DOHH2 (cell line): ENCODE results near the gene EIF2B4.

Source experiments
- EZH2phosphoT487 ChIP-seq: fragments of 200-600 bp; sonication (generic); IDR thresholded peaks from 2 replicates; pipeline ENCODE4 v1.6.1; 2017; ENCODE audit warnings: borderline replicate concordance, mild to moderate bottlenecking, antibody characterized with exemption, low read length, moderate library complexity, mixed read lengths
- TF ChIP-seq, protein P1 (sequence below): fragments of 200-600 bp; sonication (generic); IDR thresholded peaks from one replicate; pipeline ENCODE4 v1.5.1; 2014; ENCODE audit warnings: antibody characterized with exemption, mild to moderate bottlenecking, low read depth, low read length; ENCODE audit not compliant: poor library complexity, severe bottlenecking

DNA sequence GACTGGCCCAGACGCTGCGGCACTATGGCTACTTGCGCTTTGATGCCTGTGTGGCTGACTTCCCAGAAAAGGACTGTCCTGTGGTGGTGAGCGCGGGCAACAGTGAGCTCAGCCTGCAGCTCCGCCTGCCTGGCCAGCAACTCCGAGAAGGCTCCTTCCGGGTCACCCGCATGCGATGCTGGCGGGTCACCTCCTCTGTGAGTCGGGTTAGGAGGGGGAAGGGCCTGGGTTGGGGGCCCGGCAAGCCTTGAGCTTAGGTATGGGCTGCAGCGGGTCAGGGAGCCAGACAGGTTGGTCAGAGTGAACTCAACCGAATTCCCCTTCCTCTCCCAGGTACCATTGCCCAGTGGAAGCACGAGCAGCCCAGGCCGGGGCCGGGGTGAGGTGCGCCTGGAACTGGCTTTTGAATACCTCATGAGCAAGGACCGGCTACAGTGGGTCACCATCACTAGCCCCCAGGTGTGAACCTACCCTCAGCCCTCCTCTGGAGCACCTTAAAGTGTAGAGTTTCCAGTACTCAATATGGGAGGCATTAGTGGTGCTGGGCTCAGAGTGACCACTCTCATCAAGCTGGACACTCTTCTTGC is 5.5 kb upstream of the EIF2B4 start:
- TF ChIP-seq, protein P1, sequence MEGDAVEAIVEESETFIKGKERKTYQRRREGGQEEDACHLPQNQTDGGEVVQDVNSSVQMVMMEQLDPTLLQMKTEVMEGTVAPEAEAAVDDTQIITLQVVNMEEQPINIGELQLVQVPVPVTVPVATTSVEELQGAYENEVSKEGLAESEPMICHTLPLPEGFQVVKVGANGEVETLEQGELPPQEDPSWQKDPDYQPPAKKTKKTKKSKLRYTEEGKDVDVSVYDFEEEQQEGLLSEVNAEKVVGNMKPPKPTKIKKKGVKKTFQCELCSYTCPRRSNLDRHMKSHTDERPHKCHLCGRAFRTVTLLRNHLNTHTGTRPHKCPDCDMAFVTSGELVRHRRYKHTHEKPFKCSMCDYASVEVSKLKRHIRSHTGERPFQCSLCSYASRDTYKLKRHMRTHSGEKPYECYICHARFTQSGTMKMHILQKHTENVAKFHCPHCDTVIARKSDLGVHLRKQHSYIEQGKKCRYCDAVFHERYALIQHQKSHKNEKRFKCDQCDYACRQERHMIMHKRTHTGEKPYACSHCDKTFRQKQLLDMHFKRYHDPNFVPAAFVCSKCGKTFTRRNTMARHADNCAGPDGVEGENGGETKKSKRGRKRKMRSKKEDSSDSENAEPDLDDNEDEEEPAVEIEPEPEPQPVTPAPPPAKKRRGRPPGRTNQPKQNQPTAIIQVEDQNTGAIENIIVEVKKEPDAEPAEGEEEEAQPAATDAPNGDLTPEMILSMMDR, result no peak
- no peak for TF ChIP-seq EZH2phosphoT487
